WTC11 (cell line): ENCODE measurements around the gene ZNF649. TPM values are rescaled to one million over a fixed set of nuclear protein-coding genes. Genes with fewer than 3 reads are reported as not detected.

ENCODE experiments used
- ATAC-seq: fragments of 200-7000 bp; cut with Tn5 transposase; 2 replicates; pipeline ENCODE4 v1.10.0; 2021; ENCODE audit warnings: mild to moderate bottlenecking, moderate library complexity
- CTCF ChIA-PET: fragments of 300-600 bp; sonication (Branson Sonifier 250); formaldehyde crosslinking; loops from one replicate; lab custom pipeline; 2021; ENCODE audit warnings: antibody characterized with exemption; lab: Charles Lee
- POLR2A ChIA-PET: fragments of 350-600 bp; sonication (Branson Sonifier 250); formaldehyde crosslinking; loops from one replicate; lab custom pipeline; 2021; ENCODE audit warnings: antibody characterized with exemption; lab: Charles Lee
- DNase-seq: peaks from one replicate; pipeline ENCODE4 v3.0.0; 2021; ENCODE audit warnings: low spot score
- H3K27ac Mint-ChIP-seq: 2 replicates; pipeline ENCODE4 v1.8.0; 2021; ENCODE audit warnings: mixed read lengths
- H3K27me3 Mint-ChIP-seq: 2 replicates; pipeline ENCODE4 v1.8.0; 2021; ENCODE audit warnings: low read depth, mild to moderate bottlenecking, moderate library complexity, mixed read lengths
- H3K36me3 Mint-ChIP-seq: 2 replicates; pipeline ENCODE4 v1.8.0; 2021; ENCODE audit warnings: mixed read lengths
- H3K4me1 Mint-ChIP-seq: 2 replicates; pipeline ENCODE4 v1.8.0; 2022; ENCODE audit warnings: mixed read lengths
- H3K4me3 Mint-ChIP-seq: 2 replicates; pipeline ENCODE4 v1.8.0; 2021; ENCODE audit warnings: mild to moderate bottlenecking, moderate library complexity, mixed read lengths
- H3K9me3 Mint-ChIP-seq: 2 replicates; pipeline ENCODE4 v1.8.0; 2021; ENCODE audit warnings: mixed read lengths
- ARID4B ChIP-seq: sonication (generic); formaldehyde crosslinking; IDR thresholded peaks from 2 replicates; pipeline ENCODE4 v1.8.0; 2023; ENCODE audit warnings: missing genetic modification reagents, mild to moderate bottlenecking, borderline replicate concordance
- ATF3 ChIP-seq: sonication (generic); formaldehyde crosslinking; conservative IDR thresholded peaks from 2 replicates; pipeline ENCODE4 v1.8.1; 2022; ENCODE audit warnings: mild to moderate bottlenecking, missing genetic modification reagents
- ELF4 ChIP-seq: sonication (generic); formaldehyde crosslinking; IDR thresholded peaks from 2 replicates; pipeline ENCODE4 v1.8.1; 2022; ENCODE audit warnings: low read depth, mild to moderate bottlenecking, moderate library complexity, missing genetic modification reagents
- FOXJ3 ChIP-seq: sonication (generic); formaldehyde crosslinking; IDR thresholded peaks from 2 replicates; pipeline ENCODE4 v1.9.0; 2021; ENCODE audit warnings: missing genetic modification reagents, mild to moderate bottlenecking, borderline replicate concordance
- HMGA2 ChIP-seq: fragments of 250-450 bp; sonication (Bioruptor Pico); IDR thresholded peaks from 2 replicates; pipeline ENCODE4 v1.4.0; 2021; ENCODE audit warnings: mild to moderate bottlenecking, moderate library complexity
- JUN ChIP-seq: sonication (generic); formaldehyde crosslinking; IDR thresholded peaks from 2 replicates; pipeline ENCODE4 v1.8.0; 2023; ENCODE audit warnings: mild to moderate bottlenecking, missing genetic modification reagents
- NFATC4 ChIP-seq: fragments of 250-450 bp; sonication (Bioruptor Pico); IDR thresholded peaks from 2 replicates; pipeline ENCODE4 v1.9.0; 2021; ENCODE audit warnings: mild to moderate bottlenecking
- NR2C2 ChIP-seq: sonication (generic); formaldehyde crosslinking; IDR thresholded peaks from 2 replicates; pipeline ENCODE4 v1.8.0; 2022; ENCODE audit warnings: mild to moderate bottlenecking, missing genetic modification reagents
- OVOL2 ChIP-seq: fragments of 250-450 bp; sonication (Bioruptor Pico); IDR thresholded peaks from 2 replicates; pipeline ENCODE4 v1.9.0; 2021; ENCODE audit warnings: mild to moderate bottlenecking, borderline replicate concordance
- RELA ChIP-seq: sonication (generic); formaldehyde crosslinking; IDR thresholded peaks from 2 replicates; pipeline ENCODE4 v1.8.1; 2022; ENCODE audit warnings: missing genetic modification reagents, mild to moderate bottlenecking, borderline replicate concordance
- RORB ChIP-seq: fragments of 250-450 bp; sonication (Bioruptor Pico); IDR thresholded peaks from 2 replicates; pipeline ENCODE4 v1.9.0; 2021; ENCODE audit warnings: mild to moderate bottlenecking
- SMAD3 ChIP-seq: sonication (generic); formaldehyde crosslinking; IDR thresholded peaks from 2 replicates; pipeline ENCODE4 v1.8.0; 2022; ENCODE audit warnings: missing genetic modification reagents, mild to moderate bottlenecking, borderline replicate concordance
- SMAD4 ChIP-seq: sonication (generic); formaldehyde crosslinking; IDR thresholded peaks from 2 replicates; pipeline ENCODE4 v1.8.0; 2022; ENCODE audit warnings: mild to moderate bottlenecking, missing genetic modification reagents
- SOX15 ChIP-seq: fragments of 250-450 bp; sonication (Bioruptor Pico); IDR thresholded peaks from 2 replicates; pipeline ENCODE4 v1.9.0; 2021; ENCODE audit warnings: mild to moderate bottlenecking
- TEAD4 ChIP-seq: sonication (generic); formaldehyde crosslinking; IDR thresholded peaks from 2 replicates; pipeline ENCODE4 v1.8.0; 2022; ENCODE audit warnings: mild to moderate bottlenecking, missing genetic modification reagents
- ZNF121 ChIP-seq: sonication (generic); formaldehyde crosslinking; IDR thresholded peaks from 2 replicates; pipeline ENCODE4 v1.8.0; 2023; ENCODE audit warnings: missing genetic modification reagents
- ZNF219 ChIP-seq: sonication (generic); formaldehyde crosslinking; IDR thresholded peaks from 2 replicates; pipeline ENCODE4 v1.8.0; 2023; ENCODE audit warnings: missing genetic modification reagents, mild to moderate bottlenecking, borderline replicate concordance
- total RNA-seq: library from RNA; stranded (reverse); gene quantifications from 3 replicates; pipeline ENCODE4 v1.2.3, GENCODE V29; 2021

Gene ZNF649
- total RNA-seq, 1 experiment from 2014 or later, result 64.7 TPM

- POLR2A ChIA-PET, result no interaction called here
- Mint-ChIP-seq H3K4me1 (no peaks in the 10 kb centered on the region), H3K27ac (no peak overlapping the region), H3K36me3 (peaks cover 93% of the 10 kb centered on the region), H3K4me3 (no peak overlapping the region), H3K27me3 (peaks cover 10% of the 10 kb centered on the region), H3K9me3 (peaks cover 92% of the 10 kb centered on the region)
- TF ChIP-seq ZNF121 (CRISPR knock-in tag) (no peak), OVOL2 (CRISPR knock-in tag) (no peak), RORB (CRISPR knock-in tag) (no peak), SMAD4 (CRISPR knock-in tag) (no peak), NR2C2 (CRISPR knock-in tag) (no peak), FOXJ3 (CRISPR knock-in tag) (no peak), SMAD3 (CRISPR knock-in tag) (no peak)
- ATAC-seq (no peak), DNase-seq (no peak)
- CTCF ChIA-PET, result no interaction called here
These were observed 41.8 kb upstream of the ZNF649 start for GRCh38 chr19:51946602-51947001.

- POLR2A ChIA-PET, result no interaction called here
- DNase-seq (no peak), ATAC-seq (no peak)
- peaks cover 94% of the 10 kb centered on the region for H3K9me3 Mint-ChIP-seq
- H3K27ac Mint-ChIP-seq, result no peak overlapping the region
- CTCF ChIA-PET, result no interaction called here
- H3K4me3 Mint-ChIP-seq, result no peak overlapping the region
- H3K4me1 Mint-ChIP-seq, result no peaks in the 10 kb centered on the region
- peaks cover 96% of the 10 kb centered on the region for H3K36me3 Mint-ChIP-seq
- no peak for TF ChIP-seq ARID4B
- no peak for TF ChIP-seq NFATC4 (CRISPR knock-in tag)
- no peak for TF ChIP-seq FOXJ3 (CRISPR knock-in tag)
- TF ChIP-seq ZNF121 (CRISPR knock-in tag), result no peak
- TF ChIP-seq SOX15 (CRISPR knock-in tag), result no peak
- TF ChIP-seq TEAD4, result no peak
- no peak for TF ChIP-seq ZNF219 (CRISPR knock-in tag)
- no peak for TF ChIP-seq OVOL2 (CRISPR knock-in tag)
- no peak for TF ChIP-seq JUN (CRISPR knock-in tag)
- TF ChIP-seq, all 79 proteins: peak for 0
- peaks cover 10% of the 10 kb centered on the region for H3K27me3 Mint-ChIP-seq
These were observed 40.2 kb upstream of the ZNF649 start for GRCh38 chr19:51944798-51945552.

GRCh38 chr19:51938936-51939335 is 34.1 kb upstream of the ZNF649 start:
- Mint-ChIP-seq H3K4me3 (no peak overlapping the region), H3K4me1 (no peaks in the 10 kb centered on the region), H3K27ac (no peak overlapping the region), H3K27me3 (no peaks in the 10 kb centered on the region; the same call in 1 of the 2 replicates), H3K9me3 (peaks cover 49% of the 10 kb centered on the region), H3K36me3 (peaks cover 95% of the 10 kb centered on the region)
- ChIA-PET CTCF (no interaction called here), POLR2A (no interaction called here)
- no peak for ATAC-seq
- DNase-seq, result no peak
- TF ChIP-seq ATF3 (CRISPR knock-in tag) (no peak), RELA (CRISPR knock-in tag) (no peak), ELF4 (no peak), HMGA2 (peak; percentile 46; the same call in 1 of the 2 replicates)
